ENCODE results near the gene POGLUT3.
A peak's percentile ranks its signal among the peaks of the same experiment; 100 is the strongest.

POGLUT3 gene, protein sequence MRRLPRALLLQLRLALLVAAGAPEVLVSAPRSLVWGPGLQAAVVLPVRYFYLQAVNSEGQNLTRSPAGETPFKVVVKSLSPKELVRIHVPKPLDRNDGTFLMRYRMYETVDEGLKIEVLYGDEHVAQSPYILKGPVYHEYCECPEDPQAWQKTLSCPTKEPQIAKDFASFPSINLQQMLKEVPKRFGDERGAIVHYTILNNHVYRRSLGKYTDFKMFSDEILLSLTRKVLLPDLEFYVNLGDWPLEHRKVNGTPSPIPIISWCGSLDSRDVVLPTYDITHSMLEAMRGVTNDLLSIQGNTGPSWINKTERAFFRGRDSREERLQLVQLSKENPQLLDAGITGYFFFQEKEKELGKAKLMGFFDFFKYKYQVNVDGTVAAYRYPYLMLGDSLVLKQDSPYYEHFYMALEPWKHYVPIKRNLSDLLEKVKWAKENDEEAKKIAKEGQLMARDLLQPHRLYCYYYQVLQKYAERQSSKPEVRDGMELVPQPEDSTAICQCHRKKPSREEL

DNA sequence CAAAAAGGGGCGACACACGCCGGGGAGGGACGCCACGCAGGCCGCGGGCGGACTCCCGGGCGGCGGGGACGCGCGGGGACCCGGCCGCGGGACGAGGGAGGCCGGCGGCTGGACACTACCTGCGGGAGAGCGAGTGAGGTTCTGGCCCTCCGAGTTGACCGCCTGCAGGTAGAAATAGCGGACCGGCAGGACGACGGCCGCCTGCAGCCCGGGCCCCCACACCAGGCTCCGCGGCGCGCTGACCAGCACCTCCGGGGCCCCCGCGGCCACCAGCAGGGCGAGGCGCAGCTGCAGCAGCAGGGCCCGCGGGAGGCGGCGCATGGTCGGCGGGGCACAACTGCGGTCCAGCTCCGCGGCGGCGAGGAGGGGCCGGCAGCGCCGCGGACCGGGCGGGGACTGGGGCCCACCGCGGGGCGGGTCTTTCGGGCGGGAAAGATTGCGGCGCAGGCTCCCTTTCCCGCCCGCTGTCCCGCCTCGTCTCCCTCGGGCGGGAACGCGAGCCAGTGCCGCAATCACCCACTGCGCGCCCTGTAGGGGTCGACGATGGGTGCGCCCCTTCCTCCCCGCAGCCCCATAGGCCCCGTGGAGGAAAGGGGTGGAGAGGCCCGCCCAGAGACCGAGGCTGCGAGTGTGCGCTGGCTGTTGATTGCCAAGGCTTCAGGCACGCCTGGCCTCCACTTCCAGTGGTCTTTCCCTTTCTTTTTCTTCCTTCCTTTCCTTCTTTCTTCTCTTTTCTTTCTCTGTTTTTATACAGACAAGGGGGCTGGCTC, at the start of gene POGLUT3:
Gene POGLUT3 (minus strand): TSS at position 339 of the 770 bp plus-strand sequence. CDS start 18 bp downstream, at position 321.
- DNase-seq (ENCODE audit: low read depth) = no peak

DNA sequence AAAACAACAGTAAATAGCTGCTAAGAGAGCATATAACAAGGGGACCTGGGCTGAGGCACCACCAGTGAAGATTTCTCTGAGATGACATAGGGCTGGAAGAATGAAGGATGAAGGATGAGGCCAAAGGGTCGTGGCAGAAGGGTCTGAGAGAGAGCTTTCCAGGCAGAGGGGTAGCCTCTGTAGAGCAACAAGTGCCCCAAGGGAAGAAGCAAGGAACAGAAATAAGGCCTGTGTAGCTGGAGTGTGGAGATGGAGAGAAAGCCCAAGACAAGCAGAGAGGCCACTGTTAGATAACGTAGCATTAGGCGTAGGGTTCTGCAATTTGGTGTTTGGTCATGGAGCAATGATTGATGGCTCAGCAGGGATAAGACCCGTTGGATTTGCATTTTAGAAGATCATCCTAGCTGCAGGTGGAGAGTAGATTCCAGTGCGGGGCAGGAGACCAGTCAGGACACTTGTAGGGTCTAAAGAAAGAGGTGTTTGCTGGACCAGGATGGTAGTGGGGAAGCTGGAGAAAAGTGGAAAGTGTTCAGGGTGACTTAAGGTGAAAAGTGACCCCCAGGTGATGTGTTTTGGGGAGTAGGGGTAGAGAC, 47.8 kb upstream of the POGLUT3 start:
- DNase-seq (ENCODE audit: low read depth) = no peak

DNA sequence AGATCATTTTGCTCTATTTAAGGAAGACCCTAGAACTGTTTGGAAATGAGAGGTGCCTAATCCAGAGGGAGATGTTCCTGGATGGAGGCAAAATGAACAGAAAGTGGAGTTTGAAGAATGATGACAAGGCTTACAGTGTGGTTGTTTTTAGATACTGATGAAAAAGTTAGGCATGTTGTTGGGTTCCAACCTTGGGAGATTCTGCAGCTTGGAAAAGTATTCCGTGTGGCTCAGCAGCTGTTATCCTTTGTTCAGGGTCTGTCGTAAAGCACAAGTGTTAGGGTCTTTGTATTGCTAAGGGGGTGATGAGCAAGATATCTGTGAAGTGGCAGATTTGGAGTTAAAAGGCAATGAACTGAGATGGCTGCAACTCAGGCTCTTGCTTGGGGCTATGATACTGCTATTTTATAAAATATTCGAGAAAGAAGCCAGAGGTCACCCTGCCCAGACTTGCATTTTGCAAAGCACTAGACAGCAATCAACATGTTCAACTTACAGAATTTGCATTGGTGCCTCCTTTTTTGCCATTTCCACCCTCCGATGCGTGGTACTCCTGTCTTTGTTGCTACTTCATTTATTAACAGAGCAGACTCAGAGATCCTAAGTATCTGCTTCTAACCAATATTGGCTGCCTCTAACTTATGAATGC, 45.3 kb upstream of the POGLUT3 start:
- no peak for DNase-seq (ENCODE audit: low read depth)

DNA sequence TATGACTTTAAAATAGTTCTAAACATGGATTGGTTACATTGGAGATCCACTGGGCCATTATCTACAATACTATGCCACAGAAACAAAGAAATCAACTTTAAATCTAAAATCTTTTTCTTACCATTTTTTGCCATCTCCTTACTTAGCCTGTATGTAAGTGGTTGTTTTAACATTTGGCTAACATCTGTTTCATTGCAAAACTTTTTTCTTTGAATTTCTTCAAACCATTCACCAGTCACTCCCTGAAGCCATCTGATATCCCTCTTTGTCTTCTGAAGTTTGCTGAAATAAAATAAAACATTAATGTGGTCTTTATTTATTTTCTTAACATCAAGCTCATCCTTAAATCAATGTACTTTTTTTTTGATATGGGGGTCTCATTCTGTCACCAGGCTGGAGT, 43.3 kb upstream of the POGLUT3 start:
- DNase-seq (ENCODE audit: low read depth) = no peak

DNA sequence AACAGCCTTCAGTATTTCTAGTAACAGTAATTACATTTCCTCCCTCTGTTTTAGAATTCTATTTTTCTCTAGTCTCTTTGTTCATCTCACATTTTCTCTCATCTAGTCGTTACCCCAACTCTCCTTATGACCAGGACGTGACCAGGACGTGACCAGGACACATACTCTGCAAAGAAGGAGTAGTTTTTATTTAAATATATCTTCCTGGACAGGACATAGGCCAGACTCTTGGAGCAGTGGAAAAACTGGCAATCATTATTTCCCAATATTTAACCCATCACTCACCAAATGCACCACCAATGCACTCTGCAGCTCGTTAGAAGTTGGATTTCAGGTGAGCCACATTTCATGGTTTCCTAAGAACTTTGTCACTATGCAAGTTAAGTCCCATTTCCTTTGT, 40.3 kb upstream of the POGLUT3 start:
- no peak for DNase-seq (ENCODE audit: low read depth)

DNA sequence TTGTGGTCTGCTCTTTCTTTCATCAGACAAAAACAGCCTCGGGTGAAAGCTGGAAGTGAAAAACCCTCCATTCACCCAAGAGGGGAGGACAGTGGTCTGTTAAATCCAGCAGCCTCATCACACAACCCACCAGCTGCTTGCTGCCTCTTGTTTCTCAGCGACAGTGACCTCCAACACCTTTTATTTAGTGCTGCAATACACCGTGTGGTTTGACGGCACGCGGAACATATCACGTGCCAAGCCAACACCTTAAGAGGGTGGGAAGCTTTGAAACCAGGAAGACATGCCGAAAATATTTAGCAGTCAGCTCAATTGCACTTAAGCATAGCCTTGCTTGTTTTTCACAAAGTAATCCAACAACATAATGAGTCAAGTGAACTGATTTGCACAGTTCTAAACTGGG, 39.8 kb upstream of the POGLUT3 start:
- no peak for DNase-seq (ENCODE audit: low read depth)

DNA sequence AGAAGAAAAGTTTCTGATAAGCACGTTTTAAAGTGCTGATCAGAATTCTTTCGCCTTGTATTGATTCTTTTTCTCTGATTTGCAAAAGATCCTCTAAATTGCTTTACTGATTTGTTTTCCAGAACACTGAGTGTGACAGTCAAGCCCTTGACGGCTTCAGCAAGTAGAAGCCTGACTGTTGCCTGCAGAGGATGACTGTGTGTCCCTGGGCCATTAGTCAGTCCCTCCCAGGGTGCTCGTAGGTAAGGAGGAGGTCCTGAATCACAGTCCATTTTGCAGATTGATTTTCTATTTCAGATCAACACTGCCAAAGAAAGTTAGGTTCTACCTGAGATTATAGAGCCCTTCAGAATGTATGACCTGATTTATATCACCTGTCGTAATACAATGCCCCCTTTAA, 38.6 kb upstream of the POGLUT3 start:
- DNase-seq (ENCODE audit: low read depth) = no peak

DNA sequence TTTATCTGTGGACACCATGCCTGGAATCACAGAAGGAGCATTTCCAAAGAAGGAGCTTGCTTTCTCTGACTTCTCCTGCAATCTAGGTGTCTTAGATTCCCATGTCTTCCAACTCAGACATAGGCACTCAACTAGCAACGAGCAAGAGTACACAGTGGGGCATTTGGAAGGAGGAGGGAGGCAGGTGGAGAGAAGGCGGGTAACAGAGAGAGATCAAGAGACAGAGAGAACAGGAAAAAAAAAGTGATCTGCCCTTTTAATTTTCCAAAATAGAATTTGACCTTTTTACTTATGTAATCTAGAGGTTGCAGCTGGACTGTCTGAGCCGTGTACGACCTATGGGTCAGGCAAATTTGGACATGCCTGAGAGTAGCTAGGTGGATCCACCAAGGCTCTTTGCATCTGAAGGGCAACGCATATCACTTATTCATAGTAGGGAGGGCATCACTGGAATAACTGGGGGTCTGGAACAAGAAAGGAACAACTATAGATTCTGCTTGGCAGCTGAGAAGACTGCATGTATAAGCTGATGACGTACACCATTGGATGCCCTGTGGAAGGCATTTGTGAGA, 37.3 kb upstream of the POGLUT3 start:
- DNase-seq (ENCODE audit: low read depth) = no peak

DNA sequence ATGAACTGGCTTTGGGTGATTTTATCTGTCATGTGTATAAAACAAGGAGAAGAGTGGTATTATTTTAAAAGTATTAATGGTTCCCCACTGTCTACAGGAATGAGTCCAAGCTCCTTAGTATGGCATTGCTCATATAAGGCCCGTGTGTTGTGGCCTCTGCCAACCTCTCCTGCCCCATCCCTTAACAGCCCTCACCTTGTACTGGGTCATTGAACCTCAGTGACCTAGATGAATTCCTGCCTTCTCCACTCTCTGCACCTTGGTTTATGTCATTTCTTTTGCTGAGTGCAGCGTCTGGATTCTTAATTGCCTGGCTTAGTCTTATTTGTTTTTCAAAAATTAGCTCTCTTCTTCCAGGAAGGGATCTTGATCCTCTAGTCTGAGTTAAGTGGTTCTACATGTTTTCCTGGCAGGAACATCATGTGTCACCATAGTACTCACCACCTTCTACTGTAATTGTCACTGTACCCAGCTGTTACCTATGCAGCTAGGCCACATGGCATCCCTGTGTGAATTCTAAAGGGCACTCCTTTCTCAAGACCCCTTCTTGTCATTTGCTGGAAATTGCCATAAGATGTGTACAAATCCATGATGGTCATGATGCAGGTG, 36.2 kb upstream of the POGLUT3 start:
- no peak for DNase-seq (ENCODE audit: low read depth)

DNA sequence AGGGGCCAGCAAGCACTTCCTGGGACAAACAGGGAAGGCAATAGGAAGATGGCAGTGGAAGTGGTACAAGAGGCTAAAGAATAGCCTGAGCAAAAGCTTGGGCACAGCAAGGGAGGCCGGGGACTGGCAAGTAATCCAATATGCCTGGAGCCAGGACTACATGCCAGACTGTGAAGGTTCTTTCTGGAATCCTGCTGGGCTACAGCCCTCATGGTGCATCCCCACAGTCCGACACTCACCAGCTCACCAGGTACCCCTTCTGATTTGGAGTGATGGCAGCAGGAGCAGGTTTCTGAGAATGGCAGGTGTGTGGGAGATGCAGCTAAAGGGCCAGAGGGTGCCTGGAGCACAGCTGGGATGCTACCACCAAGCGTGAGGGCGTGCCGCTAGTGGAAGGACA, 32.2 kb upstream of the POGLUT3 start:
- DNase-seq (ENCODE audit: low read depth) = no peak

DNA sequence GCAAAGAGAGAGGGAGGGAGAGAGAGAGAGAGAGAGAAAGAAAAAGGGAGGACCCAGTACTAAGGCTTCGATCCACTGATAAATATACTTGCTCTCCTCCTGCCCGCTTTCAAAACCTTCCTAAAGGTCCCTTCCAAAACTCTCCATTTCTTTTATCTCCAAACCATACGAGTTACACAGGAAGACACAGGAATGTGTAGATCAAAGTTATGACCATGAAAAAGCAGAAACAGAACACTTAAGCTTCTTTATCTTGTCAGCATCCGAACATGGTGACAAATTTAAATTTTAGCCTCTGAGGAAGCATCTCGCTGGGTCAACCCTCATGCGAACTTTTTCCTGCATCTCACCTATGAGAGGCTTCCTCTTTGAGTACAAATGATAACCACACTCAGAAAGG, 29.2 kb upstream of the POGLUT3 start:
- DNase-seq (ENCODE audit: low read depth) = no peak

DNA sequence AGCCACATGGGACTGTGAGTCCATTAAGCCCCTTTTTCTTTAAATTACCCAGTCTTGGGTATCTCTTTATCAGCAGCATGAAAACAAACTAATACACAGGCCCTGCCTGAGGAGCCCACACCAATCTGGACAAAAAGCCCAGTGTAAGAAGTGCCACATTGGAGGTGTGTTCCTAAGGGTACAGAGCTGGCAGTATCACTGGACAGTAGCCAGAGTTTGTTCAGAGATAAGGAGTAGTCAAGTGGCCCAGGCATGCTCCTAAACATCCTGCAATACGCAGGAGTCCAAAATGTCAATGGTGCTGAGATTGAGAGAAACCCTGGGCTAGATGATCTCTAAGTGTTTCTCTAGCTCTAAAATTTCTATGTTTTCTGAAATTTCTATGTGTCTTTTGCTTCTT, 27.0 kb upstream of the POGLUT3 start:
- no peak for DNase-seq (ENCODE audit: low read depth)

DNA sequence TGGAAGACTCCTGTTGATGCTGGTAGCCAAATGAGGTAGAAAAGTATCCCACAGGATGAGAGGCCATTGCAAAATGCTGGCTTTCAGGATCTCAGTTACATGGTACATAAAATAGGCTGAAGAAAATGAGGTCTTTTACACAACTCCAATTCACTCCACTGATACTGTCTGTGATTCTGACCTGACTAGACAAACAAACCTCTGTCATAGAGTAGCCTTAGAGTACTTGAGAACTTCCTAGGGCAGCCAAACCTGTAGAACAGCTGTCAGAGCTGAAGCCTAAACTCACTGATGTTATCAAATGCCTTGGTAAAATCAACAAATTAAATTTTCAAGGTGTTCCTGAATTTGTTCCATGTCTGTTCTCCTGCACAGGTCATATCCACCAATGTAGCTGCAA, 26.2 kb upstream of the POGLUT3 start:
- DNase-seq (ENCODE audit: low read depth) = no peak

DNA sequence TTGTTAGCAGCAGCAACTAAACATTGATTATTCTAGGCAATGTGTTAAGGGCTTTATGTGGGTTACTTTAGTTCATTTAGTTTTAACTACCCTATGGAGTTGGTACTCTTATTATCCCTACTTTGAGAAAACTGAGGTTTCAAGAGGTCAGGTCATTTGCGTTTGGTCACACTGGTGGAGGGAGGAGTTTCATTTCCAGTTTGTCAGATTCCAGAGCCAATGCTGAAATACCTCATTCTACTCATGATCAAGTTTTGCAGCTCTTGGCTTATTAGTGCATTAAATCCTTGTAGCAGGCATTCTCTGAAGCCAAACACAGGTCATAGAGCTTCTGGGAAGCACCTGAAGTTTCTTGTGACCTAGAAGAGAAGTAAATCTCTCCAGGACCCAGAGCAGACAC, 24.1 kb upstream of the POGLUT3 start:
- DNase-seq (ENCODE audit: low read depth) = no peak

DNA sequence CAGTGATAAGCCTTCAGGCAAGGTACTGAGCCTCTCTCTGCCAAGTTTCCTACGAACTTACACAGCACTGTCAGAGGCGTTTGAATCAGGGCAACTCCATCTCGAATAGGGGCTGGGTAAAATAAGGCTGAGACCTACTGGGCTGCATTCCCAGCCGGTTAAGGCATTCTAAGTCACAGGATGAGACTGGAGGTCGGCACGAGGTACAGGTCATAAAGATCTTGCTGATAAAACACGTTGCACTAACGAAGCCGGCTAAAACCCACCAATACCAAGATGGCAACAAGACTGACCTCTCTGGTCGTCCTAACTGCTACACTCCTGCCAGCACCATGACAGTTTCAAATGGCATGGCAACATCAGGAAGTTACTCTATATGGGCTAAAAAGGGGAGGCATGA, 20.4 kb upstream of the POGLUT3 start:
- no peak for DNase-seq (ENCODE audit: low read depth)

DNA sequence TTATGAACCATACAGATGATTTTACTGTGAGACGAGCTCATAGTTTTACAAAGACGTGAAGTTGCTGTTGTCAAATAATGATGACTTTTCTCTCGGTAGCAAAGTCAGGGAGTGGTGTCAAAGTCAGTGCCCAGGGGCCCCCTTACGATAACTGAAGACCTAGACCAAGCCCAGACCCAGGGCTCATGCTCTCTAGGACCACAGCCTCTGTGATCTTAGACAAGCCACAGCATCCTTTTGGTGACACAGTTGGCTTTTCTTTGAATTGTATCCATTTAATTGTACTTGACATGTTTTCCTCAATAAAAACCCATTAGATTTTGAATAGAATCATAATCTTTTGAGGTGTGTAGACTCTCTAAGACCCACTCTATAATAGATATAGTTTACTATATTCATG, 17.9 kb upstream of the POGLUT3 start:
- DNase-seq (ENCODE audit: low read depth) = no peak

DNA sequence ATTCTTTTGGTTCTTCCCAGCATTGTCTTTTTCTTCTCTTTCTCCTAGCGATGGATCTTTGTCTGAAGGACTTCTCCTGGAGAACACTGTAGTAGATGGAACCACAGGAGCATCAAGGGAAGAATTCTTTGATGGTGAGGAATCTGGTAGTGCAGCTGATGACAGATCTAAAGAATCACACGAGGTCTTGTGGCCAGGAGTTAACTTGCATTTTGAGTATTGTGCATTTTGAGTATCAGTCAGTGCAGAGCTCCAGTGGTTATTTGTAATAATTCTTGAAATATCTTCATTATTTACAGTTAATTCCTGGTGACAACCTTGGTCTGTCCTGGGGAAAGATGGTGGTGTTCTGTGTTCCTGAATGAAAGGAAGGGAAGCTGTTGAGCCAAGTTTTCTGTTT, 14.5 kb upstream of the POGLUT3 start:
- no peak for DNase-seq (ENCODE audit: low read depth)

DNA sequence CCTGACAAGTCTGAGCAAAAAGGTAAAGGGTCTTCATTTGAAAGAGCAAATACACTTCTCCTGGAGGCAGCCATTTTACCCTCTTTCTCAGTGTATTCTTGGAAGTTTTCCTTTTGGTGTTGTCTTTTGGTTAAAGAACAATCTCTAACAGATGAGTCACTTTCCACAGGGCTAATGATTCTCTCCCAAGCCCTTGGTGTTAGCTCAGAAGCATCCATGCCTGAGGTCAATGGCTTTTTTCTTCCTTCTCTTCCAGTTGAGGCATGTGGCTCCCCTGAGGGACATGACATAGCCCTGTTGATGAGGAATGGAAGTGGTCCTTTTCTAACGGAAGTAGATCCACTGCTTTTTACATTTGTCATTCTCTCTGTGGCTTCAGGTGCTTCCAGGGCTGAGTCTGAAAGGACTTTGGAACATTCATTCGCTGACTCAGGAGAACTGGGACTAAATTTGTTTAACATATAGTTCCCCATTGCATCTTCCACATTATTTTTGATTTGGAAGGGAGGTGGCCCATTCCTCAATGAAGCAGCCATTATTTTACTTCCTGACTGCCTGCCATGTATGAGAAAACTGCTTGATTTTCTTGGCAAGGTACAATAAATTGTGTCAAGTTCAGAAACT, 13.8 kb upstream of the POGLUT3 start:
- peak; percentile 65 for DNase-seq (ENCODE audit: low read depth)

DNA sequence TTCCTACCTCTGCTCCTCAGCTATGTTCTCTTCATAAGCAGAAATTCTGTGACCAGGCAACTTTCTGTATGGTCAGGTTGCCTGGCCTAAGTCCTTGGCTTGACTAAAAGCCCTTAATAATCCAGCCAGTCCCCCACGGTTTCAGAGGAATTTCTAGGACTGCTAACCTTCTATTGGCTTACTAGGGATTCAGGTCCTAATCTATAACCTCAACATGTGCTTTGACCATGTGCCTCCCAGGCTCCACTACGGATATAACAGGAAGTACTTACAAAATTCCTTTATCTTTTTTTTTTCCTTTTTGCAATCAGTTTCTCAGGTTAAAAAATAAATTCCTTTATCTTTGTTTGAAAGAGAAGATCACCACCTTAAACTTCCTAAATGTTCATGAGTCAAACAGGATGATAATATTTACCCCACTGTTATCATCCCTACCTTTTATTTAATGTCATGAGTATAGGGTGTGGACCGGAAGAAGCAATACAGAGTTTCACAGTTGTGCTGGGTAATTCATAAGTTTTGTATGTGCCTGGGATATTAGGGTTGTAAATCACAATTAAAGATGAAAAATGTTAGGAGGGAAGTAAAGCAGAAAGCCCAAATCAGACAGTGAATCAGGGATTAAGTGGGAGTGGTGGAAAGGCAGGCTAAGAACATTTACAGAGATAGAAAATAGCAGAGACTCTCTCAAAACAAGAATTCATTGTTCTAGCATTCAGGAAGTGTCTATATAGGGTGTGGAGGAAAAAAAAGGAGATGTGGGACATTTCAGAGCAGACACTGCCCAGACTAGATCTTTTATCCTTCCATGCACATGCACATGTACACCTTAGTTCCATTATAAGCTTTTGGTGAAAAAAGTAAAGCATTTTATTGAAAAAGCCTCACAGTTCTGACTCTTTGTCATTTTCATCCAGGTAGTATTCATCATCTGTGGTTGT, 10.7 kb upstream of the POGLUT3 start:
- DNase-seq (ENCODE audit: low read depth) = no peak

DNA sequence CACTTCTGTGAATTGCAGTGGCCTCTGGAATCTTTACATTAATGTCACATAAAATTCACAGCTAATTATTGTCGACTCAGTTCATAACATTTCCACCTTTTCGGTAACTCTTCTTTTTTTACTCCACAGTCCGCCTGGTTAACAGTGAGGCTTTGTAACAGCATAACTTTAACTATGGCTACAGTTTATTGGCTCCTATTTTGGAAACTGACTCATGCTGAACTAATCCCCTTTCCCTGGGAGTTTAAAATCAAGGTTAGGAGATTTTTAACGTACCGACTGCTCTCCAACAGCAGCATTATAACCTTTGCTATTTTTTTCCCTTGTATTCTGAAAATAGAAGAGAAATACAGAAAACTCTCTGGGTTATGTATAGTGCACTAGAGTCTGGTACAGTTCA, 3.2 kb upstream of the POGLUT3 start:
- DNase-seq (ENCODE audit: low read depth) = no peak
